SIG-M5 treated with dmso at 0.1 percent for 504 hours (cell line): Measurements from ENCODE around the gene ZNF684.
"Not testable (repeated sequence)": the region's sequence is repeated elsewhere in the genome, so short reads cannot be mapped to it uniquely, and the experiment has no call there.

Source experiments
- DNase-seq: peaks from one replicate; lab custom pipeline; 2025; ENCODE audit not compliant: unreplicated experiment; lab: John Stamatoyannopoulos, UW

Gene ZNF684

GRCh38 chr1:40567825-40568224 lies 36.4 kb downstream of the ZNF684 start:
- DNase-seq: no peak

- not testable (repeated sequence) for DNase-seq
Measured at GRCh38 chr1:40574805-40575204, 43.4 kb downstream of the ZNF684 start.

GRCh38 chr1:40575336-40575735 lies 43.9 kb downstream of the ZNF684 start:
- no peak for DNase-seq

GRCh38 chr1:40582116-40582515 lies 50.7 kb downstream of the ZNF684 start:
- DNase-seq: no peak

GRCh38 chr1:40583980-40584379 lies 52.5 kb downstream of the ZNF684 start:
- DNase-seq: no peak

- no peak for DNase-seq
Measured at GRCh38 chr1:40588586-40588985, 57.1 kb downstream of the ZNF684 start.

GRCh38 chr1:40592107-40592803 lies 60.8 kb downstream of the ZNF684 start:
- peak; percentile 62 for DNase-seq

- DNase-seq: no peak
Measured at GRCh38 chr1:40593449-40594186, 62.2 kb downstream of the ZNF684 start.

GRCh38 chr1:40594187-40594531 lies 62.7 kb downstream of the ZNF684 start:
- no peak for DNase-seq

- no peak for DNase-seq
Measured at GRCh38 chr1:40595623-40596022, 64.2 kb downstream of the ZNF684 start.
